ENCODE data around the gene GFER. TPM values are rescaled to one million over a fixed set of nuclear protein-coding genes. Genes with fewer than 3 reads are reported as not detected.

Gene GFER
- total RNA-seq, 2 donors from 2014 or later: 12.4 to 28.5 TPM

DNA sequence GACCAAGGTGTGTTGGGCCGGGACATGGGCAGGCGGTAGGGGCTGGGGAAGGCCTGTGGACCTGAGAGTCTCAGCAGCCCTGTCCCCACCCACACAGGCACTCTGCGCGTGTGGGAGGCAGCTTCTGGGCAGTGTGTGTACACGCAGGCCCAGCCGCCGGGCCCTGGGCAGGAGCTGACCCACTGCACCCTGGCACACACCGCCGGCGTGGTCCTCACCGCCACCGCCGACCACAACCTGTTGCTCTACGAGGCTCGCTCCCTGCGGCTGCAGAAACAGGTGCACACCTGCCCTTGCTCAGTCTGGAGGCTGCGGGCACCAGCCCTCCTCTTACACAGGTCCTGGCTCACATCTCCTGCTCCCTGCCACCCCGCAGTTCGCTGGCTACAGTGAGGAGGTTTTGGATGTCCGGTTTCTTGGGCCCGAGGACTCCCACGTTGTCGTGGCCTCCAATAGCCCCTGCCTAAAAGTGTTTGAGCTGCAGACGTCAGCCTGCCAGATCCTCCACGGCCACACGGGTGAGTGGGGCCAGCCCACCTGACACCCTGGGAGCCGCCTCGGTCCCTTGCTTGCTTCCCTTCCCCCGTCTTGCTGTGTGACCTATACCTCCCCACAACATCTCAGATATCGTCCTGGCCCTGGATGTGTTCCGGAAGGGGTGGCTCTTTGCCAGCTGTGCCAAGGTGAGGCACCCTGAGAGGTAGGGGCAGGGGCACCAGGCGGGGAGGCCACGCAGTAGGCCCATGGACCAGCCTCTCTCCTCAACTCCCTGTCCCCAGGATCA is 8.4 kb upstream of the GFER start:
- no peak overlapping the region for H3K27ac Mint-ChIP-seq
- H3K36me3 Mint-ChIP-seq (ENCODE audit: low read depth): peaks cover 61% of the 10 kb centered on the region
- H3K4me1 Mint-ChIP-seq: peaks cover 17% of the 10 kb centered on the region
- no peak overlapping the region for H3K4me3 Mint-ChIP-seq
- no peaks in the 10 kb centered on the region for H3K9me3 Mint-ChIP-seq
- ATAC-seq (replicated peaks): no peak
- H3K27me3 Mint-ChIP-seq: no peaks in the 10 kb centered on the region

DNA sequence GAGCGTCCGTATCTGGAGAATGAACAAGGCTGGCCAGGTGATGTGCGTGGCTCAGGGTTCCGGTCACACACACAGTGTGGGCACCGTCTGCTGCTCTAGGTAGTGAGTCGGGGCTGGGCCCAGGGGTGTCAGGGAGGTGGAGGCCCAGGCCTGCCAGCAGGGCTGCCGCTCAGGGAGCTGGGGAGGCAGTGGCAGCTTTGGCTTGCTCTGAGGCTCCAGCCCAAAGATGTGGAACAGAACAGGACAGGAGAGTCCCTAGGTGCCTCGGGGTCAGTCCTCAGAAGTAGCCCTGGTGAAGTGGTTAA is 7.8 kb upstream of the GFER start:
- no peaks in the 10 kb centered on the region for H3K9me3 Mint-ChIP-seq
- no peak overlapping the region for H3K4me3 Mint-ChIP-seq
- H3K27ac Mint-ChIP-seq: no peak overlapping the region
- H3K27me3 Mint-ChIP-seq: no peaks in the 10 kb centered on the region
- no peak for ATAC-seq (replicated peaks)
- H3K36me3 Mint-ChIP-seq (ENCODE audit: low read depth): peaks cover 61% of the 10 kb centered on the region
- peaks cover 13% of the 10 kb centered on the region for H3K4me1 Mint-ChIP-seq

DNA sequence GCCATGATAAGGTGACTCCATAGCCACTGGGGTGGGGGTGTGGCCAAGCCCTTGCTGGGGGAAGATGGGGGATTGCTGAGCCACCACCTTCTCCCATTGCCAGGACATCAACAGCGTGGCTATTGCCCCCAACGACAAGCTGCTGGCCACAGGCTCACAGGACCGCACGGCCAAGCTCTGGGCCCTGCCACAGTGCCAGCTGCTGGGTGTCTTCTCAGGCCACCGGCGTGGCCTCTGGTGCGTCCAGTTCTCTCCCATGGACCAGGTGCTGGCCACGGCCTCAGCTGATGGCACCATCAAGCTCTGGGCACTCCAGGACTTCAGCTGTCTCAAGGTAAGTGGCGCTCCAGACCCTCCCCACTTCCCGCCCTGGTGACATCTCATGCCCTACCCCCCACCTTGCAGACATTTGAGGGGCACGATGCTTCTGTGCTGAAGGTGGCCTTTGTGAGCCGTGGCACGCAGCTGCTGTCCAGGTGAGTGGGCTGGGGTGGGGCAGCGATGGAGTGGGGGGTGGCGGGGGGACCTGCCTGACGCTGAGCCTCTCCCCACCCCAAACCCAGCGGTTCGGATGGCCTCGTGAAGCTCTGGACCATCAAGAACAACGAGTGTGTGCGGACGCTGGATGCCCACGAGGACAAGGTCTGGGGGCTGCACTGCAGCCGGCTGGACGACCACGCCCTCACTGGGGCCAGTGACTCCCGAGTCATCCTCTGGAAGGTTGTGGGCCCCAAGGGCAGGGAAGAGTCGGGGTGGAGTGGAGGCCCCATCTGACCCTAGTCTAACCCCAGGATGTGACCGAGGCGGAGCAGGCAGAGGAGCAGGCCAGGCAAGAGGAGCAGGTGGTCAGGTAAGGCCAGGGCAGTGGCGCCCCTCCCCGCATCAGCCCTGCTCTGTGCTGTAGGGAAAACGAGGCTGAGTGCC is 6.8 kb upstream of the GFER start:
- Mint-ChIP-seq H3K4me1 (peaks cover 5% of the 10 kb centered on the region), H3K4me3 (no peak overlapping the region), H3K27ac (no peak overlapping the region)

DNA sequence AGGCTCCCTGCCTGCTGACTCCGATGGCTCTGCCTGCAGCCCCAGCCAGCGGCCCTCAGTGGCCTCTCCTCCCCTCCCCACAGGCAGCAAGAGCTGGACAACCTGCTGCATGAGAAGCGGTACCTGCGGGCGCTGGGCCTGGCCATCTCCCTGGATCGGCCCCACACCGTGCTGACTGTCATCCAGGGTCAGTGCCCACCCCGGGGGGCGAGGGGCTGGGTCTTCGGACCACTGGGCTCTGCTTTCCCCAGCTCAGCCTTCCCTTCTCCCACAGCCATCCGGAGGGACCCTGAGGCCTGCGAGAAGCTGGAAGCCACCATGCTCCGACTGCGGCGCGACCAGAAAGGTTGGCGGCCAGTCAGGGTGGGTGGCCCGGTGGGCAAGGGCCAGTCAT is 6.1 kb upstream of the GFER start:
- peaks cover 2% of the 10 kb centered on the region for H3K4me1 Mint-ChIP-seq
- peaks cover 4% of the 10 kb centered on the region for H3K27me3 Mint-ChIP-seq
- no peak overlapping the region for H3K27ac Mint-ChIP-seq
- H3K36me3 Mint-ChIP-seq (ENCODE audit: low read depth): peaks cover 48% of the 10 kb centered on the region
- no peaks in the 10 kb centered on the region for H3K9me3 Mint-ChIP-seq
- no peak overlapping the region for H3K4me3 Mint-ChIP-seq
- ATAC-seq (replicated peaks): no peak

More for the DNA sequence above, 6.8 kb upstream of the GFER start:
- Mint-ChIP-seq H3K9me3 (no peaks in the 10 kb centered on the region), H3K27me3 (peaks cover 3% of the 10 kb centered on the region), H3K36me3 (ENCODE audit: low read depth) (peaks cover 52% of the 10 kb centered on the region)
- ATAC-seq (replicated peaks): no peak

DNA sequence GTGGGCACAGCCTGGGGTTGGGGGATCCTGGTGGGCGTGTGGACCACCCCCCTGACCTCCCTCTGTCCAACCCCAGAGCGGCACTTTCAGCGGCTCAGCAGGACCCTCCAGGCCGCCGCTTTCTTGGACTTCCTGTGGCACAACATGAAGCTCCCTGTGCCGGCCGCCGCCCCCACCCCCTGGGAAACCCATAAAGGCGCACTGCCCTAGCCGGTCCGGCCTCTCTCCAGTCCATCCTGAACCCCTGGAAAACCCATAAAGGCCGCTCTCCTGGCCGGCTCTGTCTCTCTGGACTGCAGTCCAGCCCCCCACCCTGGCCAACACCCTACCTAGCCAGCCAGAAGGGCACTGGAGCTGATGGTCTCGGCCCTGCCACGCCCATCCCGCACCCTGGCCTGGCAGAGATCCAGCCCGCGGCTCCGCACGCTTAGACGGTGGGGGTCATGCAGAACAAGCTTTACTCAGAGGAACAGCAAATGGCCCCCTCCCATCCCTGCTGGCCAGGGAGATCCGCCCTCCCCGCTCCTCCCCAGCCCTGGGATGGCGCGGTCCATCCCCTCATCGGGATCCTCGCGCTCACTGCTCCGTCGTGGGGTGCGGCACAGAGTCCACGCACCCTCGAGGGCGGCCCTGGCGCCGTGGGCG is 5.4 kb upstream of the GFER start:
- Mint-ChIP-seq H3K4me1 (no peaks in the 10 kb centered on the region), H3K27me3 (peaks cover 8% of the 10 kb centered on the region), H3K36me3 (ENCODE audit: low read depth) (peaks cover 45% of the 10 kb centered on the region), H3K27ac (no peak overlapping the region), H3K4me3 (no peak overlapping the region), H3K9me3 (no peaks in the 10 kb centered on the region)
- no peak for ATAC-seq (replicated peaks)

DNA sequence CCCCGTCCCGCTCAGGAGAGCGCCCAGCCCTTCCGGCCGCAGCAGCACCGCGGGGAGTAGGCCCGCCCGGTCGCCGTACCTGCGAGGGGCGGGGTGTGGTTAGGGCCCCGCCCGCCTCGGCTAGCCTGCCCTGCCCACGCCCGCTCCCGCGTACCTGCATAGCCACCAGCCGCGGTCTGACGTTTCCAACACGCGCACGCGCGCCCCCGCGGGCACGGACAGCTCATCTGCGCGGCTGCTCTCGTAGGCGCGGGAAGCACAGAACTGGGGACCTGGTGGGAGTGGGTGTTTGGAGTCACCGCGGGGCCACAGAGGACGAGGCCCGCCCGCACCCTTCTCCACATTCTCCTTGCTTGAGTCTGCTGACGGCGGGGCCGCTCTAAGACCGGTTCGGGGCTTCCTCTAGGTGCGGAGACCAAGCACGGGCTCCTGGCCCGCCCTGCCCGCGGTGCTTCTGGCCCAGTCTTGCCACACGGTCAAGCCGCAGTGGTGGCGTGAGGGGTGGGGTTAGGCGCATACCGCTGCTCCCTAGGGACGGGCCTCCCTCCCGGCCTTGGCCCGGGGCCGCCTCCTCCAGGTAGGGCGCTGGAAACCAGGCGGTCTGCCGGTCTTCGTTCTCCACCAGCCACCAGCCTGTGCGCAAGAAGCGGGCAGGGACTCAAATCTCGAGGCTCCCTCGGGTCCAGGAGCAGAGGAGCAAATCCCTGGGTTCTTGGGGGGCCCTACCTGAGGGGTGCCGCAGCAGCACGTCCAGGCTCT is 4.5 kb upstream of the GFER start:
- no peak overlapping the region for H3K27ac Mint-ChIP-seq
- H3K27me3 Mint-ChIP-seq: peaks cover 8% of the 10 kb centered on the region
- no peaks in the 10 kb centered on the region for H3K4me1 Mint-ChIP-seq
- H3K9me3 Mint-ChIP-seq: no peaks in the 10 kb centered on the region
- H3K36me3 Mint-ChIP-seq (ENCODE audit: low read depth): peaks cover 45% of the 10 kb centered on the region
- no peak overlapping the region for H3K4me3 Mint-ChIP-seq
- no peak for ATAC-seq (replicated peaks)

DNA sequence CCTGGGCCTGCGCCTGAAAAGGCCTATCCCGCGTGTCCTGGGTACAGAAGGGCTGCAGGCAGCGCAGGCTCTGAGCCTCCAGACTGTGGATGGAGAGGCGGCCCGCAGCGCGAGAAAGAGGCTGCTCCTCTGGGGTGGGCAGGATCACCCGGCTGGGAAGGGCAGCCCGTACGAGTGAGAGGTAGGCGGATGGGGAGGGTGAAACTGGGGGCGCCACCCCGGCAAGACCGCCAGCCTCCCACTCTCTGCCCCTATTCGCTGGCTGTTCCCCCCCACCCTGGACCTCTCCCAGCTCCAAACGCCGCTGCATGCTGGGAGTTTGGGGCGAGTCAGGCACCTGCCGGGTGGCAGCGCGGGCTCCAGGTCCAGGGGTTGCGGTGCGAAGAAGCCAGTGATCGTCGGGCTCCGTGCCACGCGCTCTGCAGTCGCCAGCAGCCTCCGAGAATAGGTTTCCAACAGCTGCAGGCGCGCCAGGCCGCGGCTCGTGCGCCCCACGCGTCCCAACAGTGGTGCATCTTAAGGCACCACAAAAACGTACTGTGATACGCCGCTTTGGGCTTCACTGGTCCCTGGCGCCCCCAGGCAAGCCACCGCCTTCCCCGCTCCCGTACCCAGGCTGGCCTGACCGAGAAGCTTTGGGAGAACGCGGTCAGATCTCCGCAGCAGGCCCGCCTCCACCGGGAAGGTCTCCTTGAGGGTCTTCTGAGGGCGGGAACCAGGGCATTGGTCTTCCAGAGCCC is 3.8 kb upstream of the GFER start:
- Mint-ChIP-seq H3K9me3 (no peaks in the 10 kb centered on the region), H3K27ac (no peak overlapping the region), H3K4me1 (no peaks in the 10 kb centered on the region), H3K4me3 (no peak overlapping the region), H3K27me3 (peaks cover 8% of the 10 kb centered on the region), H3K36me3 (ENCODE audit: low read depth) (peaks cover 37% of the 10 kb centered on the region)
- ATAC-seq (replicated peaks): no peak

DNA sequence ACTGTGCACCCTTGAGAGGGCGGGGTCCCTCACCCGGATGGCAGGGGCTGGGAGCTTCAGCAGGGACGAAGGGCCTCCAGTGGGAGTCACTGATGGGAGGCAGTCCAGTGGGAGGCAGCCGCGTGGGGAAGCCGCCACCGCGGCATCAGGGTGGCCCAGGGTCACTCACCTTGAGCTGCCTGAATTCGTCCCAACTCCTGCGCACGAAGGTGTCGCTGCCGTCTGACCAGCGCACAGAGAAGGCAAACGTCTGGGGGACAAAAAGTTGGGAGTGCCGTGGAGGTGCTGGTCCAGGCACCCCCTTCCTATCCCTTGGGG is 3.3 kb upstream of the GFER start:
- H3K4me1 Mint-ChIP-seq: no peaks in the 10 kb centered on the region
- H3K9me3 Mint-ChIP-seq: no peaks in the 10 kb centered on the region
- H3K27ac Mint-ChIP-seq: no peak overlapping the region
- ATAC-seq (replicated peaks): no peak
- peaks cover 32% of the 10 kb centered on the region for H3K36me3 Mint-ChIP-seq (ENCODE audit: low read depth)
- peaks cover 8% of the 10 kb centered on the region for H3K27me3 Mint-ChIP-seq
- no peak overlapping the region for H3K4me3 Mint-ChIP-seq

DNA sequence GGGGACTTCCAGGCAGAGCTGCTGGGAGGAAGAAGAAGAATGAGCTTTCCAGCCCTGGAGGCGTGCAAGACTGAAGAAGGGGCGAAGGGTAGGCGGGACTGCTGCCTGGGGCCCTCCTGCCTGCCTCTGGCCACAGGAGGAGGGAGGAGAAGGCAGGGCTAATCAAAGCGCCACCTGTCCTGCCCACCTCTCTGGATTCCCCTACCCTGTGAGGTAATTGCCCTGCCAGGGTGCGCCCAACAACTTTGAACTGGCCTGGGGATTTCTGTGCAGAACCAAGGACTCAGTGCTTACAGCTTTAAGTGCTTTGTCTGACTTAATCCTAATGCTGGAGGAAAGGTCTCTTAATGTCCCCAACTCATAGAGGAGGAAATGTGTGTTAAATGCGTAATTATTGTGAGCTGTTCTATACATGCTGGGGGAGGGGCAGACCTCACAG is 2.6 kb upstream of the GFER start, which contains the start of gene NOXO1:
TSS of gene NOXO1 (minus strand) at position 72 of the 439 bp plus-strand sequence. CDS start 290 bp downstream, outside the sequence.
- H3K27ac Mint-ChIP-seq: no peak within 1 kb of the TSS
- H3K9me3 Mint-ChIP-seq: no peaks in the 10 kb centered on the region
- no peak for ATAC-seq (replicated peaks)
- H3K27me3 Mint-ChIP-seq: peaks cover 8% of the 10 kb centered on the region
- H3K36me3 Mint-ChIP-seq (ENCODE audit: low read depth): peaks cover 25% of the 10 kb centered on the region
- H3K4me1 Mint-ChIP-seq: no peaks in the 10 kb centered on the region
- peak within 1 kb of the TSS; percentile 79 for H3K4me3 Mint-ChIP-seq

DNA sequence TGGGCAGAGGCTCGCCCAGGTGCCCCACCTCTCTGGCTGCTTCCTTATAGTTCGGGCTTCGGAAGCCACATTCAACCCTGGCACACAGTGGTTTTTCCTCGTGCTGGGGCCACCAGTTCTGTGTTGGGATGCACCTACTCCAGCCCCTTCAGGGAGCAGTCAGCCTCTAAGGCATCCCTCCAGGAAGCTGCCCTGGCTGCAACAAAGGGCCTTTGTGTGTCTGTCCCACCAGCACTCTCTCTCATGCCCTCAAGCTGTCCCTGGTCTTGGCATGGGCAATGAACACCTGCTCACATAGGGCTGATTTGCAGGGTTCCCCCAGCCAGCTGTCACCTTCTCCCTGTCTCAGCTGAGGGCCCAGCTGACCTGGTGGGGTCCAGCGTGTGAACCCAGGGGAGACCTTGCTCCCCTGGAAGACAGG is 2.0 kb upstream of the GFER start:
- no peak overlapping the region for H3K27ac Mint-ChIP-seq
- H3K4me1 Mint-ChIP-seq: no peaks in the 10 kb centered on the region

DNA sequence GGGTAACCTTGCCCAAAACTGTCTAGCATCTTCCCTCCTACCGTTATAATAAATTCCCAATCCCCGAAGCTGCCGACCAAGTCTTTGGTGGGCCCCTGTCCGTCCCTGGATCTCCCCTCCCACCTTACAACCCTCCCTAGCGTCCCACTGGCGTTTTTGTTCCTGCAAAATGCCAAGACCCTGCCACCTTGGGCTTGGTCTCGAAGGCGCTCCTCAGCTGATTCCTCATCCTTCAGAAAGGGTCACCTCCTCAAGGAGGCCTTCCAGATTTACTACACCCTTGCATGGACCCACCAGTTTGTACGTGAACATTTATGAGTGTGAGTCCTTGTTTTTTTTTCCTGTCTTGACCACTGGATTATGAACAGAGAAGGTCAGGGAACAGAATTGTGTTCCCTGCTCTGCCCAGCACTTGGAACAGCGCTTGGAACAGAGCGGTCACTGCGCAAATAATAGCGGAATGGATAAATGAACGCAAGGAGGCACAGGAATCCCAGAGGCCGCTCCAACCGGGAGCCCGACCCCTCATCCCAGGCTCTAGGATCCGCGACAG is 926 bp upstream of the GFER start:
- Mint-ChIP-seq H3K9me3 (no peaks in the 10 kb centered on the region), H3K27ac (no peak overlapping the region), H3K4me1 (no peaks in the 10 kb centered on the region), H3K36me3 (ENCODE audit: low read depth) (peaks cover 9% of the 10 kb centered on the region), H3K4me3 (peak overlapping the region; percentile 79), H3K27me3 (peaks cover 8% of the 10 kb centered on the region)
- ATAC-seq (replicated peaks): no peak

More for the DNA sequence above, 2.0 kb upstream of the GFER start:
- H3K36me3 Mint-ChIP-seq (ENCODE audit: low read depth): peaks cover 19% of the 10 kb centered on the region
- no peaks in the 10 kb centered on the region for H3K9me3 Mint-ChIP-seq
- peaks cover 8% of the 10 kb centered on the region for H3K27me3 Mint-ChIP-seq
- H3K4me3 Mint-ChIP-seq: peak overlapping the region; percentile 79
- ATAC-seq (replicated peaks): no peak

DNA sequence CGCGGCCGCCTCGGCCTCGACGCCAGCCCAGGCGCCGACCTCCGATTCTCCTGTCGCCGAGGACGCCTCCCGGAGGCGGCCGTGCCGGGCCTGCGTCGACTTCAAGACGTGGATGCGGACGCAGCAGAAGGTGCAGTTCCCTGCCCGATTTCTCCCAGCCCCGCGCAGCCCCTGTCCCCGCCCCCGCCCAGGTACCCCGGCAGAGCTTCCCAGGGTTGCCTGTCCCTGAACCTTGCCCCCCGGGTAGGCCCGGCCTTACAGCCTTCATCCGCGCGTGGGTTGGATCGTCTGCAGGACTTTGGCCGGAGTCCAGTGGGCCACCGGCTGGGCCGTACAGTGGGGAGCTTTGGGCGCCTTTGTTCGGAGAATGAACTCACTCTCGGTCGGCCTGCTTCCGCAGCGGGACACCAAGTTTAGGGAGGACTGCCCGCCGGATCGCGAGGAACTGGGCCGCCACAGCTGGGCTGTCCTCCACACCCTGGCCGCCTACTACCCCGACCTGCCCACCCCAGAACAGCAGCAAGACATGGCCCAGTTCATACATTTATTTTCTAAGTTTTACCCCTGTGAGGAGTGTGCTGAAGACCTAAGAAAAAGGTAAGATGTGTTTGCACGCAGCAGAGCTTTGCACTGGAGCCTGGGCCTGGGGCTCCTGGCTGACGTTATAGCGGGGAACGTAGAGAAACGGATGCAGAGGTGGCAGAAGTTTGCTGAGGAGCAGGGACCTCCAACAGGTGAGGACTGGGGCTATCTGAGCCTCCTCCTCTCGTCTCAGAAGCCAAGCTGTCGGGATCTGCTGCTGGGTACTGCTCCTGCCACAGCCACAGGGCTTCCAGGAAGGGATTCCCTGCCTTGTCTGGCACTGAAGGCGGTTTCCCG is 593 bp downstream of the GFER start:
- H3K27me3 Mint-ChIP-seq: peaks cover 14% of the 10 kb centered on the region
- peak overlapping the region; percentile 61 for H3K27ac Mint-ChIP-seq
- H3K9me3 Mint-ChIP-seq: no peaks in the 10 kb centered on the region
- H3K4me1 Mint-ChIP-seq: no peaks in the 10 kb centered on the region
- ATAC-seq (replicated peaks): peak; percentile 34
- peak overlapping the region; percentile 79 for H3K4me3 Mint-ChIP-seq
- no peaks in the 10 kb centered on the region for H3K36me3 Mint-ChIP-seq (ENCODE audit: low read depth)
